ENCODE data around the gene C10orf105.

Gene C10orf105

GRCh38 chr10:71735709-71736569, 16.4 kb upstream of the C10orf105 start:
- no CpG with 5 or more reads among the region's 16 CpGs for WGBS (ENCODE audit: insufficient coverage, insufficient read length)
- no peak overlapping the region for H3K27ac ChIP-seq (ENCODE audit: low read length)
- H3K4me1 ChIP-seq (ENCODE audit: control insufficient read depth, insufficient read depth, low read length), result peaks cover 3% of the 10 kb centered on the region; the same call in 1 of the 2 replicates
- no peak overlapping the region for H3K4me3 ChIP-seq (ENCODE audit: low read length)
- H3K27me3 ChIP-seq (ENCODE audit: control insufficient read depth, insufficient read depth, low read length), result no peaks in the 10 kb centered on the region
- H3K36me3 ChIP-seq (ENCODE audit: control insufficient read depth, insufficient read depth, low read length), result no peaks in the 10 kb centered on the region
- no peaks in the 10 kb centered on the region for H3K9me3 ChIP-seq (ENCODE audit: control insufficient read depth, insufficient read depth, low read length)
- DNase-seq (ENCODE audit: low read depth, low spot score), result no peak

GRCh38 chr10:71734797-71735196, 15.2 kb upstream of the C10orf105 start:
- peaks cover 3% of the 10 kb centered on the region; the same call in 1 of the 2 replicates for H3K4me1 ChIP-seq (ENCODE audit: control insufficient read depth, insufficient read depth, low read length)
- no peak overlapping the region for H3K4me3 ChIP-seq (ENCODE audit: low read length)
- no CpG with 5 or more reads among the region's 5 CpGs for WGBS (ENCODE audit: insufficient coverage, insufficient read length)
- no peaks in the 10 kb centered on the region for H3K27me3 ChIP-seq (ENCODE audit: control insufficient read depth, insufficient read depth, low read length)
- no peak overlapping the region for H3K27ac ChIP-seq (ENCODE audit: low read length)
- no peak for DNase-seq (ENCODE audit: low read depth, low spot score)
- no peaks in the 10 kb centered on the region for H3K9me3 ChIP-seq (ENCODE audit: control insufficient read depth, insufficient read depth, low read length)
- no peaks in the 10 kb centered on the region for H3K36me3 ChIP-seq (ENCODE audit: control insufficient read depth, insufficient read depth, low read length)

GRCh38 chr10:71731791-71732190, 12.2 kb upstream of the C10orf105 start:
- Histone ChIP-seq H3K4me1 (ENCODE audit: control insufficient read depth, insufficient read depth, low read length) (peaks cover 3% of the 10 kb centered on the region; the same call in 1 of the 2 replicates), H3K9me3 (ENCODE audit: control insufficient read depth, insufficient read depth, low read length) (no peaks in the 10 kb centered on the region), H3K4me3 (ENCODE audit: low read length) (no peak overlapping the region), H3K27ac (ENCODE audit: low read length) (no peak overlapping the region), H3K36me3 (ENCODE audit: control insufficient read depth, insufficient read depth, low read length) (no peaks in the 10 kb centered on the region), H3K27me3 (ENCODE audit: control insufficient read depth, insufficient read depth, low read length) (no peaks in the 10 kb centered on the region)
- DNase-seq (ENCODE audit: low read depth, low spot score), result no peak
- WGBS (ENCODE audit: insufficient coverage, insufficient read length), result no CpG with 5 or more reads among the region's 12 CpGs

- Histone ChIP-seq H3K4me1 (ENCODE audit: control insufficient read depth, insufficient read depth, low read length) (no peaks in the 10 kb centered on the region), H3K4me3 (ENCODE audit: low read length) (no peak overlapping the region), H3K27me3 (ENCODE audit: control insufficient read depth, insufficient read depth, low read length) (no peaks in the 10 kb centered on the region), H3K36me3 (ENCODE audit: control insufficient read depth, insufficient read depth, low read length) (no peaks in the 10 kb centered on the region), H3K27ac (ENCODE audit: low read length) (no peak overlapping the region), H3K9me3 (ENCODE audit: control insufficient read depth, insufficient read depth, low read length) (no peaks in the 10 kb centered on the region)
- no peak for DNase-seq (ENCODE audit: low read depth, low spot score)
- WGBS (ENCODE audit: insufficient coverage, insufficient read length), result no CpG with 5 or more reads among the region's 10 CpGs
Measured at GRCh38 chr10:71729161-71729636, 9.6 kb upstream of the C10orf105 start.

DNA sequence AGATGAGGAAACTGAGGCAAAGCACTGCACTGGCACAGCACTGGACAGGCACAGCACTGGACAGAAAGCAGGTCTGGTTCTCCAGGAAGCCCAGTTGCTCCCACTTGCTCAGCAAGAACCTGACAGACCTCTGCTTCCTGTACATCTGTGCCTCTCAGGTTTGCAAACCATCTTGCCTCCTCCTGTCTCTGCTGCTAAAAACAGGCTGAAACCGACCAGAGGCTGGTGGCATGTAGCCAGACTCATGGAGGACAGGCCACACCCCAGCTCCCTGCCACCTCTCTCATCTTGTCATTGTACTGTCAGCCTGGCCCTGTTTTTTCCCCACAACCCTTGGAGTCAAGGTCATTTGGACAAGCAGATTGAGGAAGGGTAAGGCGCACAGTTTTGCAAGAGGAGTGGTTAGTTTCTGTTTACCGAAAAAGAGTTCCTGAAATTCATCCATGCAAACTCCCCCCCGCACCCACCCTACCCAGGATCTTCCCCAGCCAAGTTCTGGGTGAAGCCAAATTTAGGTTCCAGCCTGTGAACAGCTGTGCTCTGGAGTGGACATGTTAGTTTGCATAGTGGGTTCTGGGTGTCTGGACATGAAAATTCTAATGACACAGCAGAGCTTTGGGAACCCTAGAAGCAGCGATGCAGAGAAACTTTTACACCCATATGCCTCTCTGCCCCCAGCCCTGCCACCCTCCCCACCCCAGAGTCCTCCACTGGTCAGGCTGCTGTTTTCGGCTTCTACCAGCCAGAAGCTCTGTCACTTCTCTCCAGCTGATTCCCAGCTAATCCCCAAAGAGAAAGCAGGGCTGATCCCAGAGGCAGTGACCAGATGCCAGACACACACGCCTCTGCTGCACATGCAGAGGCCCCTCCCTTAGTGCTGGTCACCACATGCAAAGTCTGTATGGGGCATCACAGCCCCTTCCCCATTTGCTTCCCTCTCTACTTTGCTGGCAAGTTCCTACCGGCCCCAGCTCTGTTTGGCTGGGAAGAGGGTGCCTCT, 8.5 kb upstream of the C10orf105 start:
- no peak for DNase-seq (ENCODE audit: low read depth, low spot score)
- Histone ChIP-seq H3K4me3 (ENCODE audit: low read length) (no peak overlapping the region), H3K27ac (ENCODE audit: low read length) (no peak overlapping the region), H3K36me3 (ENCODE audit: control insufficient read depth, insufficient read depth, low read length) (no peaks in the 10 kb centered on the region), H3K4me1 (ENCODE audit: control insufficient read depth, insufficient read depth, low read length) (no peaks in the 10 kb centered on the region), H3K9me3 (ENCODE audit: control insufficient read depth, insufficient read depth, low read length) (no peaks in the 10 kb centered on the region), H3K27me3 (ENCODE audit: control insufficient read depth, insufficient read depth, low read length) (no peaks in the 10 kb centered on the region)
- WGBS (ENCODE audit: insufficient coverage, insufficient read length), result no CpG with 5 or more reads among the region's 8 CpGs

- no peak overlapping the region for H3K27ac ChIP-seq (ENCODE audit: low read length)
- H3K4me1 ChIP-seq (ENCODE audit: control insufficient read depth, insufficient read depth, low read length), result no peaks in the 10 kb centered on the region
- no peak overlapping the region for H3K4me3 ChIP-seq (ENCODE audit: low read length)
- no CpG with 5 or more reads among the region's 12 CpGs for WGBS (ENCODE audit: insufficient coverage, insufficient read length)
- no peaks in the 10 kb centered on the region for H3K9me3 ChIP-seq (ENCODE audit: control insufficient read depth, insufficient read depth, low read length)
- no peak for DNase-seq (ENCODE audit: low read depth, low spot score)
- no peaks in the 10 kb centered on the region for H3K36me3 ChIP-seq (ENCODE audit: control insufficient read depth, insufficient read depth, low read length)
- H3K27me3 ChIP-seq (ENCODE audit: control insufficient read depth, insufficient read depth, low read length), result no peaks in the 10 kb centered on the region
Measured at GRCh38 chr10:71727105-71727737, 7.6 kb upstream of the C10orf105 start.

GRCh38 chr10:71726580-71727104, 7.1 kb upstream of the C10orf105 start:
- WGBS (ENCODE audit: insufficient coverage, insufficient read length), result no CpG with 5 or more reads among the region's 11 CpGs
- no peak overlapping the region for H3K4me3 ChIP-seq (ENCODE audit: low read length)
- DNase-seq (ENCODE audit: low read depth, low spot score), result no peak

DNA sequence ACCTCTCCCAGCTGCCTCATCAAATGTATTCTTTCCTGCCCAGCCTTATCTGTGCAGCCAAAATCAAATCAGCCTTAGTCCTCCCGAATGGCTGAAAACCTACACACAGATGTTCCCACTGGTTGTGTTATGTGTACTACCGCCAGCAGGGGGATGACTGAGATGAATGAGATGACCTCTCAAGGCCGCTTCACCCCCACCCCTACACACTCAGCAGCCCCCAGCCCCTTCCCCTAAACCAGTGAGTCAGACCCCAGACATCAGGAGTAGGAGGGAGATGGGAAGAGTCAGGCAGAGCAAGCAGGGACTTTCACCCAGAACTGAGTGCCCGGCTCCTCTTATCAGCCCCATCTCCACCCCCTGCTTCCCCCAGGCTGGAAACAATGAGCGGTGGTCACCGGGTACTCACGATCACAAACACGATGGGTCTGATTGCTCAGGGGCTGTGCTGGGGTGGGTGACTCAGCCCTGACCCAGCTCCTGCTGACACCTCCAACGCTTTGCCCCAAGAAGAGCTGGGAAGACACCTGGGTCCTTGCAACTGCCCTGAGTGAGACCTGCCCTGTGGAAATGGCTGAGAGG, 6.5 kb upstream of the C10orf105 start:
- Histone ChIP-seq H3K27me3 (ENCODE audit: control insufficient read depth, insufficient read depth, low read length) (no peaks in the 10 kb centered on the region), H3K36me3 (ENCODE audit: control insufficient read depth, insufficient read depth, low read length) (no peaks in the 10 kb centered on the region), H3K9me3 (ENCODE audit: control insufficient read depth, insufficient read depth, low read length) (no peaks in the 10 kb centered on the region), H3K4me3 (ENCODE audit: low read length) (no peak overlapping the region), H3K27ac (ENCODE audit: low read length) (no peak overlapping the region), H3K4me1 (ENCODE audit: control insufficient read depth, insufficient read depth, low read length) (no peaks in the 10 kb centered on the region)
- WGBS (ENCODE audit: insufficient coverage, insufficient read length), result no CpG with 5 or more reads among the region's 9 CpGs
- peak; percentile 22 for DNase-seq (ENCODE audit: low read depth, low spot score)

More at GRCh38 chr10:71726580-71727104, 7.1 kb upstream of the C10orf105 start:
- Histone ChIP-seq H3K27me3 (ENCODE audit: control insufficient read depth, insufficient read depth, low read length) (no peaks in the 10 kb centered on the region), H3K4me1 (ENCODE audit: control insufficient read depth, insufficient read depth, low read length) (no peaks in the 10 kb centered on the region), H3K9me3 (ENCODE audit: control insufficient read depth, insufficient read depth, low read length) (no peaks in the 10 kb centered on the region), H3K36me3 (ENCODE audit: control insufficient read depth, insufficient read depth, low read length) (no peaks in the 10 kb centered on the region), H3K27ac (ENCODE audit: low read length) (no peak overlapping the region)

GRCh38 chr10:71725249-71725648, 5.7 kb upstream of the C10orf105 start:
- H3K27ac ChIP-seq (ENCODE audit: low read length), result no peak overlapping the region
- no peaks in the 10 kb centered on the region for H3K36me3 ChIP-seq (ENCODE audit: control insufficient read depth, insufficient read depth, low read length)
- H3K9me3 ChIP-seq (ENCODE audit: control insufficient read depth, insufficient read depth, low read length), result no peaks in the 10 kb centered on the region
- H3K27me3 ChIP-seq (ENCODE audit: control insufficient read depth, insufficient read depth, low read length), result no peaks in the 10 kb centered on the region
- WGBS (ENCODE audit: insufficient coverage, insufficient read length), result no CpG with 5 or more reads among the region's 14 CpGs
- H3K4me3 ChIP-seq (ENCODE audit: low read length), result no peak overlapping the region
- H3K4me1 ChIP-seq (ENCODE audit: control insufficient read depth, insufficient read depth, low read length), result no peaks in the 10 kb centered on the region
- DNase-seq (ENCODE audit: low read depth, low spot score), result no peak
